ENCODE data around the gene DTX1.
"Not testable (repeated sequence)": the region's sequence is repeated elsewhere in the genome, so short reads cannot be mapped to it uniquely, and the experiment has no call there.

DTX1 gene

GRCh38 chr12:113140706-113141105 is 84.2 kb downstream of the DTX1 start:
- DNase-seq: no peak

- not testable (repeated sequence) for DNase-seq
These were observed 85.2 kb downstream of the DTX1 start for GRCh38 chr12:113141716-113142115.

GRCh38 chr12:113142173-113142885 is 85.8 kb downstream of the DTX1 start:
- DNase-seq: no peak

GRCh38 chr12:113142886-113143332 is 86.4 kb downstream of the DTX1 start:
- DNase-seq: no peak

- DNase-seq: no peak
These were observed 87.4 kb downstream of the DTX1 start for GRCh38 chr12:113143959-113144358.

- DNase-seq: no peak
These were observed 88.3 kb downstream of the DTX1 start for GRCh38 chr12:113144806-113145205.

GRCh38 chr12:113145720-113146551 is 89.4 kb downstream of the DTX1 start:
- DNase-seq: no peak

GRCh38 chr12:113146999-113147398 is 90.5 kb downstream of the DTX1 start:
- no peak for DNase-seq
